Heart left ventricle (tissue), 16 donors: ENCODE results near the gene OR52I2. TPM values are rescaled to one million over a fixed set of nuclear protein-coding genes. Genes with fewer than 3 reads are reported as not detected.
A peak's percentile ranks its signal among the peaks of the same experiment; 100 is the strongest.

Experiments
- ATAC-seq, 4 donors: fragments of 200-7000 bp; cut with Tn5 transposase; one replicate each; pipeline ENCODE4 v1.9.1; 2020 to 2022; ENCODE audit warnings: moderate library complexity in 4 of 4, mild to moderate bottlenecking in 3 of 4, moderate number of reproducible peaks in 1 of 4
- DNase-seq, 5 donors: peaks; one replicate each; pipeline ENCODE4 v3.0.0-alpha.2; 2020
- H3K27ac ChIP-seq, 12 donors: fragments of 200-600 bp; sonication (generic) in 4 of 12; one replicate each; pipeline versions ENCODE4 v1.5.0 to v1.8.0; 2016 to 2022; ENCODE audit warnings: mild to moderate bottlenecking in 2 of 12
- H3K27me3 ChIP-seq, 9 donors: fragments of 200-600 bp; sonication (generic) in 2 of 9; one replicate each; pipeline versions ENCODE4 v1.5.1 to v1.8.0; 2016 to 2022; ENCODE audit warnings: mild to moderate bottlenecking in 3 of 9
- H3K36me3 ChIP-seq, 9 donors: fragments of 200-600 bp; sonication (generic) in 2 of 9; one replicate each; pipeline versions ENCODE4 v1.5.0 to v1.8.0; 2018 to 2022; ENCODE audit warnings: mild to moderate bottlenecking in 2 of 9
- H3K4me1 ChIP-seq, 12 donors: fragments of 200-600 bp; sonication (generic) in 4 of 12; one replicate each; pipeline versions ENCODE4 v1.5.0 to v1.8.0; 2016 to 2022; ENCODE audit warnings: mild to moderate bottlenecking in 3 of 12
- H3K4me3 ChIP-seq, 12 donors: fragments of 200-600 bp; sonication (generic) in 4 of 12; one replicate each; pipeline versions ENCODE4 v1.5.0 to v1.8.0; 2017 to 2022; ENCODE audit warnings: mild to moderate bottlenecking in 9 of 12, moderate library complexity in 4 of 12
- H3K9me3 ChIP-seq, 12 donors: fragments of 200-600 bp; sonication (generic) in 4 of 12; one replicate each; pipeline versions ENCODE4 v1.5.0 to v1.8.0; 2016 to 2022; ENCODE audit warnings: mild to moderate bottlenecking in 1 of 12
- POLR2A ChIP-seq, 2 donors: fragments of 450-650 bp; IDR thresholded peaks; one replicate each; pipeline ENCODE4 v1.6.1; 2017; ENCODE audit warnings: antibody characterized with exemption in 2 of 2, mild to moderate bottlenecking in 2 of 2, moderate library complexity in 2 of 2
- WGBS, 4 donors: extraction: QIAGEN DNeasy Blood & Tissue Kit in 2 of 4; methylation state at CpG; one replicate each; pipeline versions ENCODE4 v1.1.5 to v1.1.7; 2013 to 2018; 5-methylcytosine and 5-hydroxymethylcytosine counted together
- intact Hi-C, 10 donors: fragments of 100-400 bp; cut with DNase I; formaldehyde crosslinking; loops; one replicate each; pipeline versions ENCODE4 v1.11.1 to v1.14.2; 2022
- polyA plus RNA-seq, 2 donors: library from polyadenylated mRNA; stranded (reverse); fragments of 200-250 nt; gene quantifications; one replicate each; pipeline ENCODE4 v1.2.3, GENCODE V29; 2013
- total RNA-seq, 9 donors: library from RNA; depleted of rRNA in 2 of 9; stranded (reverse); fragments of >200 nt in 2 of 9; fragmentation: NEBNext Ultra II Directional in 3 of 9; extraction: Animal tissue kit (Norgen Biotek cat#: 25700) in 3 of 9; gene quantifications; one replicate each; pipeline versions ENCODE4 v1.1.0 to v1.2.4, GENCODE V29; 2016 to 2023
- TF ChIP-seq, protein P1 (sequence below), 12 donors: fragments of 200-600 bp; sonication (generic) in 4 of 12; IDR thresholded peaks; one replicate each; pipeline versions ENCODE4 v1.5.0 to v1.8.0; 2018 to 2022; ENCODE audit warnings: antibody characterized with exemption in 12 of 12, mild to moderate bottlenecking in 5 of 12
- donor health status: ischemic (EF 13 %, LVEDD 7.1; RV severe dilation, severe dysfunction).
- donor health status: healthy with polysubstance abuse.
- donor health status: DM: no; HTN: yes; CAD: no.
- donor health status: DM: no; HTN: no; CAD: no.
- donor health status: ischemic (EF 25% LVEDD 6.9; RV normal size, moderate dysfunction).
- donor health status: ischemic (EF 25% LVEDD 5.7; RV mildly dilated, moderate dysfunction).
- donor health status: healthy.
- donor health status: DM: yes; HTN: yes; CAD: no.
- donor health status: ischemic (EF 35%, LVEDD 5.7; RV mildly dilated, moderate dysfunction).
- donor health status: nonischemic (EF 11% LVEDD 7.7; RV severe dilation, severe dysfunction).
- donor health status: DM: yes; HTN: yes; CAD: no.
- donor health status: PGD.
- donor health status: ischemic (EF 29% LVEDD 5.4; RV normal size, mild dysfunction).
- donor health status: nonischemic (EF 23%, LVEDD 6.1; RV moderate dilation, normal function).

OR52I2 gene
- total and polyA plus RNA-seq, 11 donors = not detected

- no peaks in the 10 kb centered on the region for H3K9me3 ChIP-seq
- intact Hi-C loops = loop anchor here in 9 of 10 donors (2.0 to 10.0 kb wide), 6 partner anchors 191 to 1169 kb away; partner anchors contain the start of gene OR52N2 (in 1 of the 9)
- peaks cover 0 to 7% (median 2%) of the 10 kb centered on the region in 12 donors for H3K4me1 ChIP-seq
- H3K27ac ChIP-seq = no peak overlapping the region
- 75 to 87% (median 77%) methylated on average over 2 of the region's 2 CpGs for WGBS, 4 donors
- H3K27me3 ChIP-seq = peaks cover 0 to 3% (median 0%) of the 10 kb centered on the region in 9 donors
- DNase-seq (no peak), ATAC-seq (no peak)
- H3K4me3 ChIP-seq = no peak overlapping the region
- TF ChIP-seq POLR2A (IDR thresholded peaks at IDR 0.05) = no peak
- TF ChIP-seq, protein P1, sequence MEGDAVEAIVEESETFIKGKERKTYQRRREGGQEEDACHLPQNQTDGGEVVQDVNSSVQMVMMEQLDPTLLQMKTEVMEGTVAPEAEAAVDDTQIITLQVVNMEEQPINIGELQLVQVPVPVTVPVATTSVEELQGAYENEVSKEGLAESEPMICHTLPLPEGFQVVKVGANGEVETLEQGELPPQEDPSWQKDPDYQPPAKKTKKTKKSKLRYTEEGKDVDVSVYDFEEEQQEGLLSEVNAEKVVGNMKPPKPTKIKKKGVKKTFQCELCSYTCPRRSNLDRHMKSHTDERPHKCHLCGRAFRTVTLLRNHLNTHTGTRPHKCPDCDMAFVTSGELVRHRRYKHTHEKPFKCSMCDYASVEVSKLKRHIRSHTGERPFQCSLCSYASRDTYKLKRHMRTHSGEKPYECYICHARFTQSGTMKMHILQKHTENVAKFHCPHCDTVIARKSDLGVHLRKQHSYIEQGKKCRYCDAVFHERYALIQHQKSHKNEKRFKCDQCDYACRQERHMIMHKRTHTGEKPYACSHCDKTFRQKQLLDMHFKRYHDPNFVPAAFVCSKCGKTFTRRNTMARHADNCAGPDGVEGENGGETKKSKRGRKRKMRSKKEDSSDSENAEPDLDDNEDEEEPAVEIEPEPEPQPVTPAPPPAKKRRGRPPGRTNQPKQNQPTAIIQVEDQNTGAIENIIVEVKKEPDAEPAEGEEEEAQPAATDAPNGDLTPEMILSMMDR (IDR thresholded peaks at IDR 0.05) = no peak
- H3K36me3 ChIP-seq = no peaks in the 10 kb centered on the region
Measured at GRCh38 chr11:4636136-4636535, 54.6 kb downstream of the OR52I2 start.

- peaks cover 0 to 17% (median 7%) of the 10 kb centered on the region in 12 donors for H3K4me1 ChIP-seq
- H3K27me3 ChIP-seq = peaks cover 0 to 3% (median 0%) of the 10 kb centered on the region in 9 donors
- no peak for TF ChIP-seq POLR2A (IDR thresholded peaks at IDR 0.05)
- TF ChIP-seq, protein P1 (IDR thresholded peaks at IDR 0.05) = peak; percentile 84 to 97 (median 92)
- DNase-seq (peak; percentile 70 to 84 (median 75)), ATAC-seq (peak; percentile 88 to 98 (median 94))
- H3K36me3 ChIP-seq = no peaks in the 10 kb centered on the region
- 22 to 29% (median 26%) methylated on average over 20 to 21 of the region's 21 CpGs for WGBS, 4 donors
- no peaks in the 10 kb centered on the region for H3K9me3 ChIP-seq
- peak within 1 kb of the TSS in 3 of 12 donors; percentile 27 to 39 (median 37) for H3K27ac ChIP-seq
- intact Hi-C loops = loop anchor here (1.0 to 10.0 kb wide), 8 partner anchors 189 to 1168 kb away; partner anchors contain the start of gene OR52N2 (in 1 of the 10)
- peak within 1 kb of the TSS in 10 of 12 donors; percentile 28 to 52 (median 38) for H3K4me3 ChIP-seq
Measured at GRCh38 chr11:4636962-4637661, 55.6 kb downstream of the OR52I2 start, which contains the start of gene OR51D1. TSS of gene OR51D1 (plus strand) at chr11:4637477. CDS start at chr11:4639791, 2,314 bp downstream.

GRCh38 chr11:4637662-4638047, 56.1 kb downstream of the OR52I2 start:
- Histone ChIP-seq H3K27me3 (peaks cover 0 to 3% (median 0%) of the 10 kb centered on the region in 9 donors), H3K27ac (peak overlapping the region in 2 of 12 donors; percentile 37 to 39), H3K36me3 (no peaks in the 10 kb centered on the region), H3K4me3 (no peak overlapping the region), H3K4me1 (peaks cover 0 to 22% (median 7%) of the 10 kb centered on the region in 12 donors), H3K9me3 (no peaks in the 10 kb centered on the region)
- WGBS, 4 donors = 57 to 74% (median 66%) methylated on average over 3 of the region's 3 CpGs
- intact Hi-C loops = loop anchor here (1.0 to 10.0 kb wide), 8 partner anchors 189 to 1167 kb away; partner anchors contain the start of gene OR52N2 (in 1 of the 10)
- no peak for TF ChIP-seq POLR2A (IDR thresholded peaks at IDR 0.05)
- TF ChIP-seq, protein P1 (IDR thresholded peaks at IDR 0.05) = no peak
- peak in 1 of 4 donors; percentile 3 for ATAC-seq
- DNase-seq = no peak

DNA sequence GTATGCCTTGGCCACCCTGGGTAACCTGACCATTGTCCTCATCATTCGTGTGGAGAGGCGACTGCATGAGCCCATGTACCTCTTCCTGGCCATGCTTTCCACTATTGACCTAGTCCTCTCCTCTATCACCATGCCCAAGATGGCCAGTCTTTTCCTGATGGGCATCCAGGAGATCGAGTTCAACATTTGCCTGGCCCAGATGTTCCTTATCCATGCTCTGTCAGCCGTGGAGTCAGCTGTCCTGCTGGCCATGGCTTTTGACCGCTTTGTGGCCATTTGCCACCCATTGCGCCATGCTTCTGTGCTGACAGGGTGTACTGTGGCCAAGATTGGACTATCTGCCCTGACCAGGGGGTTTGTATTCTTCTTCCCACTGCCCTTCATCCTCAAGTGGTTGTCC, 58.4 kb downstream of the OR52I2 start:
- H3K27ac ChIP-seq = no peak overlapping the region
- TF ChIP-seq, protein P1 (IDR thresholded peaks at IDR 0.05) = no peak
- TF ChIP-seq POLR2A (IDR thresholded peaks at IDR 0.05) = no peak
- DNase-seq (no peak), ATAC-seq (no peak)
- intact Hi-C loops = loop anchor here in 5 of 10 donors (5.0 to 10.0 kb wide), 4 partner anchors 362 to 1165 kb away; partner anchors contain the start of gene OR52N2 (in 1 of the 5)
- H3K4me1 ChIP-seq = peaks cover 0 to 38% (median 13%) of the 10 kb centered on the region in 12 donors
- H3K27me3 ChIP-seq = peaks cover 0 to 3% (median 0%) of the 10 kb centered on the region in 9 donors
- 94 to 96% (median 95%) methylated on average over 6 of the region's 6 CpGs for WGBS, 4 donors
- no peaks in the 10 kb centered on the region for H3K36me3 ChIP-seq
- no peaks in the 10 kb centered on the region for H3K9me3 ChIP-seq
- H3K4me3 ChIP-seq = no peak overlapping the region
